Measurements from ENCODE around the gene LAMTOR2.

The LAMTOR2 gene

DNA sequence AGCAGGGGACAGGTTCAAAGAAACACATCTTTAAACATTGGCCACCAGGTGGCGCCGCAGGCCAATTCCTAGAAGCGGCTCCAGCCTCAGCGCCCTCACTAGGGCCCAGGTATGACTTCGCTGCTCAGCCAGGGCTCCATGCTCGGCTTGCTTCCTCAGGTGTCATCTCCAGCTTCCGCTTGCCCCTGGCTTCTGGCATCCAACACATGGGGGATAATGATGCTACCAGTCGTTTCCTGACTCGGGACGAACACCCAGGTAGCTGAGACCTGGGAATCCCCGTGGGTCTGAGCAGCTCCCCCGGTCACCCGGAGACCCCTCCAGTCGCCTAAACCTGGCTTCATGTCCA is 36.2 kb downstream of the LAMTOR2 start:
- Histone ChIP-seq H3K9ac (ENCODE audit: low read length) (no peak overlapping the region), H3K79me2 (ENCODE audit: low read length) (no peaks in the 10 kb centered on the region), H2AFZ (ENCODE audit: low read length) (peak overlapping the region; percentile 56; the same call in 1 of the 2 replicates), H3K27ac (ENCODE audit: low read length) (no peak overlapping the region), H3K9me2 (replicated peaks; ENCODE audit: insufficient read depth, low read length) (no peaks in the 10 kb centered on the region), H3K4me2 (ENCODE audit: low read depth, low read length) (no peak overlapping the region), H3K4me1 (ENCODE audit: low read length) (peaks cover 11% of the 10 kb centered on the region; the same call in 1 of the 2 replicates), H3K9me3 (replicated peaks; ENCODE audit: insufficient read depth, low read length) (no peaks in the 10 kb centered on the region), H3K4me3 (ENCODE audit: low read length) (no peak overlapping the region), H3K27me3 (replicated peaks; ENCODE audit: insufficient read depth, low read length) (no peaks in the 10 kb centered on the region), H3K36me3 (replicated peaks; ENCODE audit: insufficient read depth, low read length) (no peaks in the 10 kb centered on the region), H3F3A (ENCODE audit: insufficient read depth, low read length) (no peaks in the 10 kb centered on the region), H4K20me1 (ENCODE audit: insufficient read depth, low read length) (no peaks in the 10 kb centered on the region)
- TF ChIP-seq CTCF (IDR thresholded peaks at IDR 0.05; ENCODE audit: low read length) = peak; percentile 96
- TF ChIP-seq EZH2 (optimal IDR thresholded peaks at IDR 0.05; ENCODE audit: low read depth, low read length) = no peak
- peak; percentile 95 for DNase-seq

- TF ChIP-seq EZH2phosphoT487 (IDR thresholded peaks at IDR 0.05; ENCODE audit: low read length) = no peak
- no peak for TF ChIP-seq CTCF (IDR thresholded peaks at IDR 0.05; ENCODE audit: low read length)
- no peak for TF ChIP-seq EZH2 (optimal IDR thresholded peaks at IDR 0.05; ENCODE audit: low read depth, low read length)
- Histone ChIP-seq H3K9me2 (replicated peaks; ENCODE audit: insufficient read depth, low read length) (no peaks in the 10 kb centered on the region), H3K27ac (ENCODE audit: low read length) (no peak overlapping the region), H3F3A (ENCODE audit: insufficient read depth, low read length) (no peaks in the 10 kb centered on the region), H3K36me3 (replicated peaks; ENCODE audit: insufficient read depth, low read length) (no peaks in the 10 kb centered on the region), H3K9ac (ENCODE audit: low read length) (no peak overlapping the region), H3K27me3 (replicated peaks; ENCODE audit: insufficient read depth, low read length) (no peaks in the 10 kb centered on the region), H3K4me2 (ENCODE audit: low read depth, low read length) (no peak overlapping the region), H3K79me2 (ENCODE audit: low read length) (no peaks in the 10 kb centered on the region), H3K4me1 (ENCODE audit: low read length) (peaks cover 16% of the 10 kb centered on the region), H2AFZ (ENCODE audit: low read length) (no peak overlapping the region), H4K20me1 (ENCODE audit: insufficient read depth, low read length) (no peaks in the 10 kb centered on the region), H3K4me3 (ENCODE audit: low read length) (no peak overlapping the region), H3K9me3 (replicated peaks; ENCODE audit: insufficient read depth, low read length) (no peaks in the 10 kb centered on the region)
- DNase-seq = no peak
Observed at GRCh38 chr1:156091610-156092009, 37.0 kb downstream of the LAMTOR2 start.

DNA sequence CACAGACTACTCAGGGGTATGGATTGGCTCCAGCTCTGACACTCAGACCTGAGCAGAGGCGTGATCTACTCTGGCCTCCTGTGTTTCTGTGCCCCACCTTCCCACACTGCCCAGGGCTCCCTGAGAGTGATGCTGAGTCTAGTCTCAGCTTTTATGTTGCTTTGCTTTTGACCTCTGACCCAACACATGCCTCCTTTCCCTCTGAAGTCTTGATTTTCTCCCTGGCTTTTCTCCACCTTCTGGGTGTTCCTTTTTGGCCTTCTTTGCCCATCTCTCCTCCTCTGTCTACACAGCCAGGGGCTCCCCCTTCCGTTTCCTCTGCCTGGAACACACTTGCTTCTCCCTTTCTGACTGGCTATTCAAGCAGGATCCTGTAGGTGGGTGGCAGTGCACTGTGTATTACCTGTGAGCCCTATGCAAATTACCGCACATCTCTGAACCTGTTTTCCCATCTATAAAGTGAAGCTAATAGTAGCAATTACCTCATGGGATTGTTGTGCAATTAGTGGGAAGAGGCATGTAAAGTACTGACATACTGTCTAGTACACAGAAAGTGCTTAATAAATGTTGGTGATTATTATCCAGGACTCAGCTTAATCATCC is 41.4 kb downstream of the LAMTOR2 start:
- Histone ChIP-seq H4K20me1 (ENCODE audit: insufficient read depth, low read length) (no peaks in the 10 kb centered on the region), H3K4me1 (ENCODE audit: low read length) (peaks cover 16% of the 10 kb centered on the region), H3K9ac (ENCODE audit: low read length) (peak overlapping the region; percentile 58; the same call in 1 of the 2 replicates), H3K4me3 (ENCODE audit: low read length) (no peak overlapping the region), H3F3A (ENCODE audit: insufficient read depth, low read length) (peaks cover 4% of the 10 kb centered on the region; the same call in 1 of the 2 replicates), H3K79me2 (ENCODE audit: low read length) (no peaks in the 10 kb centered on the region), H3K4me2 (ENCODE audit: low read depth, low read length) (no peak overlapping the region; the same call in 1 of the 2 replicates), H3K9me3 (replicated peaks; ENCODE audit: insufficient read depth, low read length) (no peaks in the 10 kb centered on the region), H3K36me3 (replicated peaks; ENCODE audit: insufficient read depth, low read length) (no peaks in the 10 kb centered on the region), H3K27me3 (replicated peaks; ENCODE audit: insufficient read depth, low read length) (no peaks in the 10 kb centered on the region), H3K27ac (ENCODE audit: low read length) (no peak overlapping the region), H2AFZ (ENCODE audit: low read length) (no peak overlapping the region), H3K9me2 (replicated peaks; ENCODE audit: insufficient read depth, low read length) (no peaks in the 10 kb centered on the region)
- no peak for DNase-seq
- TF ChIP-seq EZH2 (optimal IDR thresholded peaks at IDR 0.05; ENCODE audit: low read depth, low read length) (no peak), EZH2phosphoT487 (IDR thresholded peaks at IDR 0.05; ENCODE audit: low read length) (no peak), CTCF (IDR thresholded peaks at IDR 0.05; ENCODE audit: low read length) (no peak)
